K562 (cell line): ENCODE data around the gene C1orf174. TPM values are rescaled to one million over a fixed set of nuclear protein-coding genes. Genes with fewer than 3 reads are reported as not detected.

Experiments used
- AFF1 ChIP-seq, 2 experiments: fragments of 450-650 bp; IDR thresholded peaks; 2 replicates each; pipeline ENCODE4 v1.6.1; 2018; ENCODE audit warnings: mild to moderate bottlenecking in 2 of 2, low read depth in 1 of 2; ENCODE audit not compliant: partially characterized antibody in 2 of 2
- BMI1 ChIP-seq: fragments of 150-350 bp; IDR thresholded peaks from 2 replicates; pipeline ENCODE4 v1.6.1; 2014; ENCODE audit warnings: low read length
- CBX1 ChIP-seq: sonication (generic); IDR thresholded peaks from 2 replicates; pipeline ENCODE4 v1.6.1; 2016; ENCODE audit warnings: antibody characterized with exemption, low read depth, mild to moderate bottlenecking
- CHD1 ChIP-seq: fragments of 200-600 bp; sonication (generic); IDR thresholded peaks from one replicate; pipeline ENCODE4 v1.6.1; 2012; ENCODE audit warnings: mild to moderate bottlenecking, moderate library complexity, low read length, inconsistent platforms
- COPS2 ChIP-seq: fragments of 450-650 bp; conservative IDR thresholded peaks from 2 replicates; pipeline ENCODE4 v1.6.1; 2016; ENCODE audit warnings: mild to moderate bottlenecking, moderate library complexity
- E2F3 ChIP-seq: fragments of 250-450 bp; sonication (Bioruptor Pico); IDR thresholded peaks from 2 replicates; pipeline ENCODE4 v1.4.0; 2020; ENCODE audit warnings: mild to moderate bottlenecking
- GATAD2A ChIP-seq: fragments of 450-650 bp; IDR thresholded peaks from 2 replicates; pipeline ENCODE4 v1.6.1; 2017
- JUN ChIP-seq, 2 experiments: sonication (generic) in 1 of 2; formaldehyde crosslinking in 1 of 2; IDR thresholded peaks; 2 replicates each; pipeline versions ENCODE4 v1.6.1 to v1.8.0; 2012 to 2022; ENCODE audit warnings: borderline replicate concordance in 2 of 2, mild to moderate bottlenecking in 2 of 2, improper control_type of control experiment in 1 of 2, low read depth in 1 of 2, low read length in 1 of 2, missing genetic modification reagents in 1 of 2
- KDM5B ChIP-seq: fragments of 200-600 bp; sonication (generic); IDR thresholded peaks from 2 replicates; pipeline ENCODE4 v1.6.1; 2012; ENCODE audit warnings: low read depth, mild to moderate bottlenecking, moderate library complexity, low read length, control low read depth, inconsistent platforms; ENCODE audit not compliant: insufficient replicate concordance
- NCOA6 ChIP-seq: fragments of 450-650 bp; IDR thresholded peaks from 2 replicates; pipeline ENCODE4 v1.6.1; 2017; ENCODE audit warnings: mild to moderate bottlenecking
- POLR2A ChIP-seq: fragments of 450-650 bp; conservative IDR thresholded peaks from 2 replicates; pipeline ENCODE4 v1.6.1; 2016
- RB1 ChIP-seq: fragments of 450-650 bp; IDR thresholded peaks from 2 replicates; pipeline ENCODE4 v1.6.1; 2017; ENCODE audit warnings: low read depth, mild to moderate bottlenecking
- SAP30 ChIP-seq: fragments of 200-600 bp; sonication (generic); IDR thresholded peaks from 2 replicates; pipeline ENCODE4 v1.6.1; 2012; ENCODE audit warnings: borderline replicate concordance, low read depth, mild to moderate bottlenecking, moderate library complexity, low read length, control low read depth, inconsistent platforms; ENCODE audit not compliant: insufficient read depth, poor library complexity, severe bottlenecking
- SREBF1 ChIP-seq: fragments of 150-350 bp; IDR thresholded peaks from 2 replicates; pipeline ENCODE4 v1.6.1; 2014; ENCODE audit warnings: antibody characterized with exemption, low read depth, low read length, borderline replicate concordance
- TBP ChIP-seq: optimal IDR thresholded peaks from 2 replicates; pipeline ENCODE3; 2011; ENCODE audit warnings: low read depth, low read length, improper control_type of control experiment
- ZBTB2 ChIP-seq: fragments of 450-650 bp; IDR thresholded peaks from 2 replicates; pipeline ENCODE4 v1.6.1; 2016; ENCODE audit warnings: antibody characterized with exemption
- ZNF232 ChIP-seq: sonication (generic); formaldehyde crosslinking; IDR thresholded peaks from 2 replicates; pipeline ENCODE4 v1.8.0; 2022; ENCODE audit warnings: mild to moderate bottlenecking, missing genetic modification reagents
- ZNF277 ChIP-seq: fragments of 250-450 bp; sonication (Bioruptor Pico); IDR thresholded peaks from 2 replicates; pipeline ENCODE4 v1.8.0; 2022; ENCODE audit warnings: inconsistent platforms, mild to moderate bottlenecking, moderate library complexity, borderline replicate concordance
- polyA plus RNA-seq, 8 experiments: library from polyadenylated mRNA; depleted of rRNA in 4 of 8; stranded (reverse) in 5 of 8; unstranded in 3 of 8; fragments of >200 nt; fragmentation: Nextera tagmentation in 2 of 8; fragmentation: Illumina TruSeq in 1 of 8; extraction: Ambion mirVana in 2 of 8; extraction: Trizol in 1 of 8; gene quantifications; 2 replicates each; pipeline versions ENCODE4 v1.2.1 to v1.2.3, GENCODE V29; 2011 to 2014; ENCODE audit warnings: inconsistent platforms in 1 of 8, missing spikeins in 1 of 8
- total RNA-seq, 7 experiments: library from RNA; depleted of rRNA in 6 of 7; stranded (reverse); fragments of >200 nt in 6 of 7; fragmentation: Illumina TruSeq in 2 of 7; extraction: Trizol in 2 of 7; gene quantifications; 2 replicates each; pipeline versions ENCODE4 v1.2.1 to v1.2.3, GENCODE V29; 2011 to 2021; ENCODE audit warnings: low replicate concordance in 1 of 7
- TF ChIP-seq, protein P1 (sequence below): fragments of 200-800 bp; sonication (Bioruptor generic); IDR thresholded peaks from 2 replicates; pipeline ENCODE4 v1.6.1; 2017; ENCODE audit warnings: missing genetic modification characterization, missing compliant biosample characterization

Gene C1orf174
- total and polyA plus RNA-seq, 9 of the 15 experiments (the other 6 are each of a cell fraction or from before 2014, with no cell fraction given) = 38.5 to 64.9 (median 45.4) TPM

- TF ChIP-seq AFF1 (IDR thresholded peaks at IDR 0.05; ENCODE audit: low read depth in 1 of 2, partially characterized antibody in 2 of 2) (peak in 1 of 2 experiments; percentile 82), SAP30 (peak; percentile 58), ZNF277 (CRISPR knock-in tag) (no peak), ZNF232 (CRISPR knock-in tag) (peak; percentile 84), POLR2A (peak; percentile 79), GATAD2A (0 out of 2 replicates have a peak, but pooled peaks have one; percentile 14), TBP (peak; percentile 54), E2F3 (peak; percentile 35; the same call in 1 of the 2 replicates), NCOA6 (no peak), CHD1 (peak; percentile 72), KDM5B (peak; percentile 81), RB1 (0 out of 2 replicates have a peak, but pooled peaks have one; percentile 27), CBX1 (no peak), COPS2 (no peak), ZBTB2 (peak; percentile 99), SREBF1 (peak; percentile 43; the same call in 1 of the 2 replicates), JUN (IDR thresholded peaks at IDR 0.05; ENCODE audit: borderline replicate concordance, low read depth, low read length) (no peak), JUN (CRISPR knock-in tag; IDR thresholded peaks at IDR 0.05; ENCODE audit: borderline replicate concordance) (peak; percentile 65; the same call in 1 of the 2 replicates), BMI1 (no peak)
- TF ChIP-seq, protein P1, sequence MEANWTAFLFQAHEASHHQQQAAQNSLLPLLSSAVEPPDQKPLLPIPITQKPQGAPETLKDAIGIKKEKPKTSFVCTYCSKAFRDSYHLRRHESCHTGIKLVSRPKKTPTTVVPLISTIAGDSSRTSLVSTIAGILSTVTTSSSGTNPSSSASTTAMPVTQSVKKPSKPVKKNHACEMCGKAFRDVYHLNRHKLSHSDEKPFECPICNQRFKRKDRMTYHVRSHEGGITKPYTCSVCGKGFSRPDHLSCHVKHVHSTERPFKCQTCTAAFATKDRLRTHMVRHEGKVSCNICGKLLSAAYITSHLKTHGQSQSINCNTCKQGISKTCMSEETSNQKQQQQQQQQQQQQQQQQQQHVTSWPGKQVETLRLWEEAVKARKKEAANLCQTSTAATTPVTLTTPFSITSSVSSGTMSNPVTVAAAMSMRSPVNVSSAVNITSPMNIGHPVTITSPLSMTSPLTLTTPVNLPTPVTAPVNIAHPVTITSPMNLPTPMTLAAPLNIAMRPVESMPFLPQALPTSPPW = peak; percentile 28; the same call in 1 of the 2 replicates
Measured at GRCh38 chr1:3856923-3857790, 42.9 kb downstream of the C1orf174 start, which contains the start of the genes CEP104 and DFFB (continued).
